ENCODE data around the gene KCNH1. TPM values are rescaled to one million over a fixed set of nuclear protein-coding genes. Genes with fewer than 3 reads are reported as not detected.

Gene KCNH1
- total RNA-seq, 1 donor from 2014 or later: not detected

GRCh38 chr1:211101481-211101880, 32.5 kb downstream of the KCNH1 start:
- no peaks in the 10 kb centered on the region for H3K36me3 ChIP-seq
- no peaks in the 10 kb centered on the region for H3K4me1 ChIP-seq
- TF ChIP-seq, protein P1, sequence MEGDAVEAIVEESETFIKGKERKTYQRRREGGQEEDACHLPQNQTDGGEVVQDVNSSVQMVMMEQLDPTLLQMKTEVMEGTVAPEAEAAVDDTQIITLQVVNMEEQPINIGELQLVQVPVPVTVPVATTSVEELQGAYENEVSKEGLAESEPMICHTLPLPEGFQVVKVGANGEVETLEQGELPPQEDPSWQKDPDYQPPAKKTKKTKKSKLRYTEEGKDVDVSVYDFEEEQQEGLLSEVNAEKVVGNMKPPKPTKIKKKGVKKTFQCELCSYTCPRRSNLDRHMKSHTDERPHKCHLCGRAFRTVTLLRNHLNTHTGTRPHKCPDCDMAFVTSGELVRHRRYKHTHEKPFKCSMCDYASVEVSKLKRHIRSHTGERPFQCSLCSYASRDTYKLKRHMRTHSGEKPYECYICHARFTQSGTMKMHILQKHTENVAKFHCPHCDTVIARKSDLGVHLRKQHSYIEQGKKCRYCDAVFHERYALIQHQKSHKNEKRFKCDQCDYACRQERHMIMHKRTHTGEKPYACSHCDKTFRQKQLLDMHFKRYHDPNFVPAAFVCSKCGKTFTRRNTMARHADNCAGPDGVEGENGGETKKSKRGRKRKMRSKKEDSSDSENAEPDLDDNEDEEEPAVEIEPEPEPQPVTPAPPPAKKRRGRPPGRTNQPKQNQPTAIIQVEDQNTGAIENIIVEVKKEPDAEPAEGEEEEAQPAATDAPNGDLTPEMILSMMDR (IDR thresholded peaks at IDR 0.05; ENCODE audit: borderline replicate concordance): no peak
- intact Hi-C loops (cut with micrococcal nuclease): no loop called here
- no peak overlapping the region for H3K4me3 ChIP-seq
- H3K9me3 ChIP-seq (replicated peaks): no peaks in the 10 kb centered on the region
- peaks cover 28% of the 10 kb centered on the region for H3K27me3 ChIP-seq (ENCODE audit: low read depth)
- H3K27ac ChIP-seq (replicated peaks): no peak overlapping the region
- no peak for DNase-seq

GRCh38 chr1:211099393-211099792, 34.6 kb downstream of the KCNH1 start:
- H3K36me3 ChIP-seq: no peaks in the 10 kb centered on the region
- intact Hi-C loops (cut with micrococcal nuclease): no loop called here
- TF ChIP-seq, protein P1 (IDR thresholded peaks at IDR 0.05; ENCODE audit: borderline replicate concordance): no peak
- DNase-seq: no peak
- H3K4me1 ChIP-seq: no peaks in the 10 kb centered on the region
- no peaks in the 10 kb centered on the region for H3K9me3 ChIP-seq (replicated peaks)
- no peak overlapping the region for H3K4me3 ChIP-seq
- no peak overlapping the region for H3K27ac ChIP-seq (replicated peaks)
- peaks cover 24% of the 10 kb centered on the region for H3K27me3 ChIP-seq (ENCODE audit: low read depth)

DNA sequence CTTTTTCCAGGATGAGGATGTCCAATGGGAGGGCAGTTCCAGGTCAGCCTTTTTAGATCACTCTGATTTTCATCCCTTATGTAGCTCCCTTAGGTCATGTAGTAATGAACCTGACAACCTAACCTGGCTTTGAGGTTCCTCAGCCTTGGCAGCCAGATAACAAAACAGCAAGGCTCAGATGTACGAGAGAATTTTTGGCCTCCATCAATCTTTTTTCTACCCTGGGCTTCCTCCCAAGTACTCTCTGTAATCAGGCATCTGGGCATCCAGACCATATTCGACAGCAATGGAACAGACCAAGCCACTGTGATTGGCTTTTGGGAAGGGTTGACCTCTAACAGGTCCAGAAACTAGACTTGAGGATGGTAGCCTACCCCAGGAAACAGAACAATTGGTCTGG, 38.6 kb downstream of the KCNH1 start:
- DNase-seq: no peak
- Histone ChIP-seq H3K4me3 (no peak overlapping the region), H3K9me3 (replicated peaks) (no peaks in the 10 kb centered on the region), H3K27me3 (ENCODE audit: low read depth) (peaks cover 8% of the 10 kb centered on the region), H3K27ac (replicated peaks) (no peak overlapping the region), H3K36me3 (no peaks in the 10 kb centered on the region), H3K4me1 (peaks cover 6% of the 10 kb centered on the region)
- intact Hi-C loops (cut with micrococcal nuclease): no loop called here
- TF ChIP-seq, protein P1 (IDR thresholded peaks at IDR 0.05; ENCODE audit: borderline replicate concordance): no peak

- H3K36me3 ChIP-seq: no peaks in the 10 kb centered on the region
- peaks cover 6% of the 10 kb centered on the region for H3K4me1 ChIP-seq
- intact Hi-C loops (cut with micrococcal nuclease): no loop called here
- H3K9me3 ChIP-seq (replicated peaks): no peaks in the 10 kb centered on the region
- H3K27me3 ChIP-seq (ENCODE audit: low read depth): no peaks in the 10 kb centered on the region
- no peak overlapping the region for H3K4me3 ChIP-seq
- no peak for DNase-seq
- TF ChIP-seq, protein P1 (IDR thresholded peaks at IDR 0.05; ENCODE audit: borderline replicate concordance): no peak
- no peak overlapping the region for H3K27ac ChIP-seq (replicated peaks)
Observed at GRCh38 chr1:211092955-211093354, 41.0 kb downstream of the KCNH1 start.

- Histone ChIP-seq H3K9me3 (replicated peaks) (no peaks in the 10 kb centered on the region), H3K27ac (replicated peaks) (no peak overlapping the region), H3K36me3 (no peaks in the 10 kb centered on the region), H3K27me3 (ENCODE audit: low read depth) (no peaks in the 10 kb centered on the region), H3K4me3 (no peak overlapping the region), H3K4me1 (peaks cover 6% of the 10 kb centered on the region)
- intact Hi-C loops (cut with micrococcal nuclease): no loop called here
- TF ChIP-seq, protein P1 (IDR thresholded peaks at IDR 0.05; ENCODE audit: borderline replicate concordance): no peak
- DNase-seq: no peak
Observed at GRCh38 chr1:211091867-211092266, 42.1 kb downstream of the KCNH1 start.

DNA sequence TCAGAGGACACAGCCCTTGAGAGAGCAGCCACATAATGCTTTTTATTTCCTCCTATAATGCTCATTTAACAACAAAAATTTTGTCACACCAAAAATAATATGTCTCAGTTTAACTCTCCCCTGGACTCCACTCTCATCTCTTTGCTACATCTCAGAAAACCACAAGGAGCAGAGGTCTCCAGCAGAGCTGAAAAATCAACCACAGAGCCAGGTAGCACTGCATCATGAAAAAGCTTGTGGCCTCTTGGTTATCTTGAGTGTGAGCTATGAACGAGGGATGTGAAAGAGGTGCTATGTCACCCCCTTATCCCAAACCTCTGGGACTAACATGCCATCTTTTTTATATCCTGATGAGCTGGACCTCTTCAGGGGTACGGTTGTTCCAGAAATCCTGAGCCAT, 44.4 kb downstream of the KCNH1 start:
- Histone ChIP-seq H3K4me1 (peaks cover 6% of the 10 kb centered on the region), H3K4me3 (no peak overlapping the region), H3K27ac (replicated peaks) (no peak overlapping the region), H3K9me3 (replicated peaks) (no peaks in the 10 kb centered on the region), H3K27me3 (ENCODE audit: low read depth) (no peaks in the 10 kb centered on the region), H3K36me3 (no peaks in the 10 kb centered on the region)
- DNase-seq: no peak
- TF ChIP-seq, protein P1 (IDR thresholded peaks at IDR 0.05; ENCODE audit: borderline replicate concordance): no peak
- intact Hi-C loops (cut with micrococcal nuclease): no loop called here

Data from left ventricle myocardium inferior (tissue), 1 donor.